Glutamatergic neuron (in vitro differentiated cells): ENCODE results near the gene SPATA6. TPM values are rescaled to one million over a fixed set of nuclear protein-coding genes. Genes with fewer than 3 reads are reported as not detected.

Experiments
- DNase-seq: peaks from one replicate; pipeline ENCODE4 v3.0.0; 2022
- H3K27ac Mint-ChIP-seq: one replicate; pipeline ENCODE4 v1.8.0; 2020; ENCODE audit warnings: mild to moderate bottlenecking, mixed read lengths, inconsistent platforms; ENCODE audit not compliant: unreplicated experiment
- H3K27me3 Mint-ChIP-seq: one replicate; pipeline ENCODE4 v1.8.0; 2020; ENCODE audit warnings: mild to moderate bottlenecking, moderate library complexity, mixed read lengths, inconsistent platforms; ENCODE audit not compliant: unreplicated experiment
- H3K36me3 Mint-ChIP-seq: one replicate; pipeline ENCODE4 v1.8.0; 2020; ENCODE audit warnings: mild to moderate bottlenecking, mixed read lengths, inconsistent platforms; ENCODE audit not compliant: unreplicated experiment
- H3K4me1 Mint-ChIP-seq: one replicate; pipeline ENCODE4 v1.8.0; 2020; ENCODE audit warnings: mild to moderate bottlenecking, low read depth, mixed read lengths, inconsistent platforms; ENCODE audit not compliant: unreplicated experiment
- H3K4me3 Mint-ChIP-seq: one replicate; pipeline ENCODE4 v1.8.0; 2020; ENCODE audit warnings: mild to moderate bottlenecking, mixed read lengths, inconsistent platforms; ENCODE audit not compliant: unreplicated experiment
- H3K9me3 Mint-ChIP-seq: one replicate; pipeline ENCODE4 v1.8.0; 2020; ENCODE audit warnings: mild to moderate bottlenecking, moderate library complexity, mixed read lengths, inconsistent platforms; ENCODE audit not compliant: unreplicated experiment
- CTCF ChIP-seq: fragments of 200-600 bp; sonication (generic); IDR thresholded peaks from one replicate; pipeline ENCODE4 v1.5.0; 2021; ENCODE audit not compliant: partially characterized antibody, unreplicated experiment
- total RNA-seq: library from RNA; stranded (reverse); fragmentation: NEBNext Ultra II Directional; extraction: Animal tissue kit (Norgen Biotek cat#: 25700); gene quantifications from one replicate; pipeline ENCODE4 v1.2.1, GENCODE V29; 2021; ENCODE audit not compliant: unreplicated experiment

Gene SPATA6
- total RNA-seq, 1 donor from 2014 or later, result 11.3 TPM

GRCh38 chr1:48470950-48471690 is 884 bp downstream of the SPATA6 start:
- Mint-ChIP-seq H3K9me3 (peaks cover 7% of the 10 kb centered on the region), H3K4me3 (peak overlapping the region; percentile 94), H3K27ac (peak overlapping the region; percentile 59), H3K4me1 (peaks cover 2% of the 10 kb centered on the region), H3K27me3 (peaks cover 6% of the 10 kb centered on the region), H3K36me3 (peaks cover 8% of the 10 kb centered on the region)
- no peak for DNase-seq
- TF ChIP-seq CTCF, result no peak

GRCh38 chr1:48470481-48470855 is 1.5 kb downstream of the SPATA6 start:
- H3K4me1 Mint-ChIP-seq, result peaks cover 2% of the 10 kb centered on the region
- no peak overlapping the region for H3K27ac Mint-ChIP-seq
- H3K4me3 Mint-ChIP-seq, result peak overlapping the region; percentile 94
- no peak for DNase-seq
- no peak for TF ChIP-seq CTCF
- H3K36me3 Mint-ChIP-seq, result peaks cover 6% of the 10 kb centered on the region
- H3K27me3 Mint-ChIP-seq, result peaks cover 6% of the 10 kb centered on the region
- peaks cover 6% of the 10 kb centered on the region for H3K9me3 Mint-ChIP-seq

GRCh38 chr1:48469616-48470480 is 2.2 kb downstream of the SPATA6 start:
- Mint-ChIP-seq H3K36me3 (peaks cover 4% of the 10 kb centered on the region), H3K4me1 (peaks cover 2% of the 10 kb centered on the region), H3K27me3 (peaks cover 6% of the 10 kb centered on the region), H3K4me3 (peak overlapping the region; percentile 94), H3K9me3 (peaks cover 3% of the 10 kb centered on the region), H3K27ac (no peak overlapping the region)
- DNase-seq, result no peak
- no peak for TF ChIP-seq CTCF

- Mint-ChIP-seq H3K4me3 (no peak overlapping the region), H3K4me1 (peaks cover 4% of the 10 kb centered on the region), H3K36me3 (no peaks in the 10 kb centered on the region), H3K27ac (no peak overlapping the region), H3K9me3 (no peaks in the 10 kb centered on the region), H3K27me3 (peaks cover 6% of the 10 kb centered on the region)
- DNase-seq, result no peak
- TF ChIP-seq CTCF, result no peak
Measured at GRCh38 chr1:48466594-48466993, 5.4 kb downstream of the SPATA6 start.
